CD4-positive, alpha-beta T cell (primary cell): ENCODE results near the gene NOTCH3. TPM values are rescaled to one million over a fixed set of nuclear protein-coding genes. Genes with fewer than 3 reads are reported as not detected.

ENCODE experiments used
- ATAC-seq: fragments of 200-7000 bp; cut with Tn5 transposase; one replicate; pipeline ENCODE4 v1.10.0; 2022; ENCODE audit warnings: mild to moderate bottlenecking; ENCODE audit not compliant: poor library complexity
- CTCF ChIA-PET: fragments of 350-600 bp; sonication (Branson Sonifier 250); formaldehyde crosslinking; loops from one replicate; lab custom pipeline; 2021; ENCODE audit warnings: antibody characterized with exemption, inconsistent platforms; lab: Charles Lee
- POLR2A ChIA-PET: fragments of 350-600 bp; sonication (Branson Sonifier 250); formaldehyde crosslinking; loops from one replicate; lab custom pipeline; 2021; ENCODE audit warnings: antibody characterized with exemption, inconsistent platforms; lab: Charles Lee
- DNase-seq, 14 experiments: peaks; one replicate each; pipeline ENCODE4 v3.0.0-alpha.2; 2013 to 2020; ENCODE audit warnings: mixed read lengths in 2 of 14
- H3K27ac ChIP-seq, 2 donors: one replicate each; pipeline versions ENCODE4 v1.5.1 to v1.7.0; 2013; ENCODE audit warnings: low read length in 2 of 2, low read depth in 1 of 2, mild to moderate bottlenecking in 1 of 2
- H3K27me3 ChIP-seq, 2 experiments: 1 replicate in 1 of 2; 2 replicates in 1 of 2; pipeline versions ENCODE4 v1.6.1 to v1.7.0; 2013; ENCODE audit warnings: low read length in 2 of 2, control low read depth in 1 of 2, mild to moderate bottlenecking in 1 of 2, moderate library complexity in 1 of 2; ENCODE audit not compliant: insufficient read depth in 2 of 2, control insufficient read depth in 1 of 2
- H3K36me3 ChIP-seq: one replicate; pipeline ENCODE4 v1.6.1; 2013; ENCODE audit warnings: low read length, control low read depth; ENCODE audit not compliant: insufficient read depth
- H3K4me1 ChIP-seq: one replicate; pipeline ENCODE4 v1.6.1; 2013; ENCODE audit warnings: low read length, control low read depth; ENCODE audit not compliant: insufficient read depth
- H3K4me3 ChIP-seq: one replicate; pipeline ENCODE4 v1.5.1; 2013; ENCODE audit warnings: mild to moderate bottlenecking, low read length, moderate library complexity
- H3K9me3 ChIP-seq, 2 experiments: 1 replicate in 1 of 2; 2 replicates in 1 of 2; pipeline versions ENCODE4 v1.6.1 to v1.7.0; 2013; ENCODE audit warnings: low read length in 2 of 2, mild to moderate bottlenecking in 2 of 2, control low read depth in 1 of 2, moderate library complexity in 1 of 2; ENCODE audit not compliant: control insufficient read depth in 1 of 2, insufficient read depth in 1 of 2
- H3K27ac Mint-ChIP-seq: one replicate; pipeline ENCODE4 v1.8.0; 2020; ENCODE audit warnings: mixed read lengths
- H3K27me3 Mint-ChIP-seq: one replicate; pipeline ENCODE4 v1.8.0; 2021; ENCODE audit warnings: mixed read lengths
- H3K36me3 Mint-ChIP-seq: one replicate; pipeline ENCODE4 v1.8.0; 2021; ENCODE audit warnings: low read depth, mixed read lengths
- H3K4me1 Mint-ChIP-seq: one replicate; pipeline ENCODE4 v1.8.0; 2021; ENCODE audit warnings: low read depth, mixed read lengths
- H3K4me3 Mint-ChIP-seq: one replicate; pipeline ENCODE4 v1.8.0; 2020; ENCODE audit warnings: mild to moderate bottlenecking, mixed read lengths
- H3K9me3 Mint-ChIP-seq: one replicate; pipeline ENCODE4 v1.8.0; 2020; ENCODE audit warnings: mixed read lengths
- intact Hi-C, 2 experiments: fragments of 100-400 bp; cut with DNase I in 1 of 2; cut with micrococcal nuclease in 1 of 2; formaldehyde crosslinking; loops; one replicate each; pipeline versions ENCODE4 v1.15.1 to v1.9.0; 2023 to 2025; cut with DNase I, micrococcal nuclease
- total RNA-seq, 174 experiments: library from RNA in 2 of 174; stranded (reverse) in 2 of 174; gene quantifications; one replicate each; pipeline ENCODE4 v1.2.3 and lab custom pipeline; 2021 to 2026
- TF ChIP-seq, protein P1 (sequence below): fragments of 200-600 bp; IDR thresholded peaks from one replicate; pipeline ENCODE4 v1.8.0; 2022; ENCODE audit warnings: antibody characterized with exemption, mild to moderate bottlenecking

Gene NOTCH3
- total RNA-seq, 2 experiments from 2014 or later: not detected

DNA sequence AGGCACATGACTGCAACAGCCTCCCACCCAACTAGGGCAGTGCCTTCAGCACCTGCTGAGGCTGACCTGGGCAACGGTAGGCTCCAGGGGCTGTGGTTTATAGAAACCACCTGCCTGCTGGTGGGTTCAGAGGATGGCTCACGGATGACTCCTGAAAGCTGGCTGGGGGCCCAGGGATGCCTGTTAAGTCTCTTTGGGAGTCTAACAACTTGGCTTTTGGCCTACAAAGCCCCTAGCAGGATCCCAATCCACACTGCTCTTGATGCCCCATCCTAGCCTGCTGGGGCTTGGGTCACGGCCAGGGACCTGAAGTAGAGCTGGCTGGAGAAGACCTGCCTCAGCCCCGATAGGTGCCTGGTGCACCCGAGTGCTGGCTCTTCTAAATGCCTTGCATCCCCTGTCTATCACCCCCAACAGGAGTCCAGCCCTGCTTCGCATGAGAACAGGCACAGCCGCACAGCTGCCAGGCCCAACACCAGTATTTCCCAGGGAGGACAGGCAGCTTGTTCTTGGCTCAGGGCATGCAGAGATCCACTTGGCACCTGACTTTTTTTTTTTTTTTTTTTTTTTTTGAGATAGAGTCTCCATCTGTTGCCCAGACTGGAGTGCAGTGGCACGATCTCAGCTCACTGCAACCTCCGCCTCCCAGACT, 40.6 kb upstream of the NOTCH3 start:
- intact Hi-C loops: no loop called here
- peaks cover 72% of the 10 kb centered on the region for H3K36me3 Mint-ChIP-seq
- ATAC-seq (no peak), DNase-seq (no peak)
- no peaks in the 10 kb centered on the region for H3K27me3 Mint-ChIP-seq
- POLR2A ChIA-PET: interaction anchor here (0.9 kb wide), 1 partner anchor 10 kb away, joined by 3 read pairs; no protein-coding TSS in a partner anchor
- Histone ChIP-seq H3K4me3 (no peak overlapping the region), H3K9me3 (no peaks in the 10 kb centered on the region), H3K27me3 (no peaks in the 10 kb centered on the region), H3K4me1 (no peaks in the 10 kb centered on the region), H3K36me3 (peaks cover 85% of the 10 kb centered on the region), H3K27ac (no peak overlapping the region)
- no peak overlapping the region for H3K4me3 Mint-ChIP-seq
- CTCF ChIA-PET: no interaction called here
- TF ChIP-seq, protein P1, sequence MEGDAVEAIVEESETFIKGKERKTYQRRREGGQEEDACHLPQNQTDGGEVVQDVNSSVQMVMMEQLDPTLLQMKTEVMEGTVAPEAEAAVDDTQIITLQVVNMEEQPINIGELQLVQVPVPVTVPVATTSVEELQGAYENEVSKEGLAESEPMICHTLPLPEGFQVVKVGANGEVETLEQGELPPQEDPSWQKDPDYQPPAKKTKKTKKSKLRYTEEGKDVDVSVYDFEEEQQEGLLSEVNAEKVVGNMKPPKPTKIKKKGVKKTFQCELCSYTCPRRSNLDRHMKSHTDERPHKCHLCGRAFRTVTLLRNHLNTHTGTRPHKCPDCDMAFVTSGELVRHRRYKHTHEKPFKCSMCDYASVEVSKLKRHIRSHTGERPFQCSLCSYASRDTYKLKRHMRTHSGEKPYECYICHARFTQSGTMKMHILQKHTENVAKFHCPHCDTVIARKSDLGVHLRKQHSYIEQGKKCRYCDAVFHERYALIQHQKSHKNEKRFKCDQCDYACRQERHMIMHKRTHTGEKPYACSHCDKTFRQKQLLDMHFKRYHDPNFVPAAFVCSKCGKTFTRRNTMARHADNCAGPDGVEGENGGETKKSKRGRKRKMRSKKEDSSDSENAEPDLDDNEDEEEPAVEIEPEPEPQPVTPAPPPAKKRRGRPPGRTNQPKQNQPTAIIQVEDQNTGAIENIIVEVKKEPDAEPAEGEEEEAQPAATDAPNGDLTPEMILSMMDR: no peak
- no peak overlapping the region for H3K27ac Mint-ChIP-seq
- no peaks in the 10 kb centered on the region for H3K9me3 Mint-ChIP-seq
- H3K4me1 Mint-ChIP-seq: no peaks in the 10 kb centered on the region

DNA sequence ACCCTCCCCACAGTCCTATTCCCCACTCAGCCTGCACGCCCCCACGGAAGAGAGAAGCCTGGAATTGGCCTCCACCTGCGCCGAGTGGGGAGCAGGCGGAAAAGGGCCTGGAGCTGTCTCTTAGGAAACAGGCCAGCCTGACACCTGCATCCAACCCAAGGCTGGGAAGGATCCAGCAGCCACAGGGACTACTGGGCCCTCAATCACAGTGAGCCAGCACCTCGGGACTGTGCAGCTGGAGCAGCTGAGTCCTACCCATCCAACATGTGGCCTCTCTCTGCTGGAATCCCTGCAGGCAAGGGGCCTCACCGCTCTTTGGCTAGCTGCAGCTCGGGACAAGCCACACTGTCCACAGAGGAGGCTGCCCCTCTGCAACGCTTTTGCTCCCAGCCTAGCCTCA, 39.7 kb upstream of the NOTCH3 start:
- DNase-seq: no peak
- no peak for ATAC-seq
- Mint-ChIP-seq H3K36me3 (peaks cover 72% of the 10 kb centered on the region), H3K27me3 (peaks cover under 1% of the 10 kb centered on the region), H3K9me3 (no peaks in the 10 kb centered on the region), H3K27ac (no peak overlapping the region), H3K4me1 (no peaks in the 10 kb centered on the region), H3K4me3 (no peak overlapping the region)
- Histone ChIP-seq H3K4me1 (no peaks in the 10 kb centered on the region), H3K27ac (no peak overlapping the region), H3K9me3 (no peaks in the 10 kb centered on the region), H3K4me3 (no peak overlapping the region), H3K36me3 (peaks cover 82% of the 10 kb centered on the region), H3K27me3 (no peaks in the 10 kb centered on the region)
- POLR2A ChIA-PET: interaction anchor here (0.9 kb wide), 1 partner anchor 11 kb away, joined by 3 read pairs; no protein-coding TSS in a partner anchor
- CTCF ChIA-PET: no interaction called here
- intact Hi-C loops: no loop called here
- TF ChIP-seq, protein P1: no peak

DNA sequence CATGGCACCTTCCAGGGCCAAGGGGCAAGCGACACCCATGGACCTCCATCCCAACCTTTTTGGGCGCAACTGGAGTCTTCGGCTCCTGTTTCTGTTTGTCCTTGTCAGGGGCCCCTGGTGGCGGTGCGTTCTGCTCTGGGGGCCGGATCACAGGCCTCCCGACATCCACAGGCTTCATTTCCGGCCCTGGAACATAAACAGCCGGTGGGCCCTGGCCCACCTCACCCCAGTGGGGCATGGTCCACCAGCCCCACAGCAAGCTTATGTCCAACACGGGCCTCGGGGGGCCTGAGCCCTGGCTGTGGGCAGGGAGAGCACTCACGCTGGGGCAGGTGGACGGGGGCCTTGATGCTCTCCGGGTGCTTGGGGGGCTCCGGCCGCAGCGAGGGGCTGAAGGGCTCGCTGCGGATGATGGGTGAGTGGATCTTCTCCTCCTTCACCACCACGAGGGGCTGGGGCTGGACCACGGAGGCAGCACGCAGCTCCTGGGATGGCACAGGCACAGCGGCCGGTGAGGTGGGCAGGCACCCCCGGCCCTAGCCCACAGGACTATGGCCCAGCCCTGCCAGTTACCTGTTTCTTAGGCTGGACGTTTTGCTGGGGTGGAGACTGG, 38.6 kb upstream of the NOTCH3 start:
- Mint-ChIP-seq H3K36me3 (peaks cover 65% of the 10 kb centered on the region), H3K27me3 (peaks cover 8% of the 10 kb centered on the region), H3K4me1 (peaks cover 4% of the 10 kb centered on the region), H3K4me3 (no peak overlapping the region), H3K9me3 (no peaks in the 10 kb centered on the region), H3K27ac (no peak overlapping the region)
- ChIA-PET CTCF (interaction anchor here (0.6 kb wide), 1 partner anchor 25 kb away, joined by 3 read pairs; no protein-coding TSS in a partner anchor), POLR2A (no interaction called here)
- intact Hi-C loops: no loop called here
- DNase-seq: no peak
- no peak for ATAC-seq
- Histone ChIP-seq H3K4me1 (no peaks in the 10 kb centered on the region), H3K36me3 (peaks cover 71% of the 10 kb centered on the region), H3K27ac (no peak overlapping the region), H3K9me3 (no peaks in the 10 kb centered on the region), H3K27me3 (no peaks in the 10 kb centered on the region), H3K4me3 (no peak overlapping the region)
- TF ChIP-seq, protein P1: no peak
